ENCODE results near the gene LIN28B.

LIN28B gene

DNA sequence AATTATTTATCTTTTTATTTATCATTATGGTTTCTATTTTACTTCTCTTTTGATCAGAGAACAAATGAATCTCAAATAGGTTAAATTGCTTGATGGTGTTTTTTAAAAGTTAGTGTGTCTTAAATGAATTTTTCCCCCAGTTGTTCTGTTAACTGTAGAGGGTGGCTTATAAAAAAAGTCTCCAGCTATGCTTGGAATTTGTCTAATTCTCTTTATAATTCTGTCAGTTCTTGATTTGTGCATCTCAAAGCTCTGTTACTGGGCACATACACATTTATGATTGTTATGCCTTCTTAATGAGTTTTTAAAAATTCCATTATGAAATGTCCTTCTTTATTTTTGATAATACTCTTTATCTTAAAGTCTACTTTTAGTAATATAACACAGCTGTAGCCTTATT, 58.0 kb downstream of the LIN28B start:
- DNase-seq (ENCODE audit: low read depth): peak; percentile 3

- peak; percentile 67 for DNase-seq (ENCODE audit: low read depth)
These were observed 58.6 kb downstream of the LIN28B start for GRCh38 chr6:105015482-105015881.

DNA sequence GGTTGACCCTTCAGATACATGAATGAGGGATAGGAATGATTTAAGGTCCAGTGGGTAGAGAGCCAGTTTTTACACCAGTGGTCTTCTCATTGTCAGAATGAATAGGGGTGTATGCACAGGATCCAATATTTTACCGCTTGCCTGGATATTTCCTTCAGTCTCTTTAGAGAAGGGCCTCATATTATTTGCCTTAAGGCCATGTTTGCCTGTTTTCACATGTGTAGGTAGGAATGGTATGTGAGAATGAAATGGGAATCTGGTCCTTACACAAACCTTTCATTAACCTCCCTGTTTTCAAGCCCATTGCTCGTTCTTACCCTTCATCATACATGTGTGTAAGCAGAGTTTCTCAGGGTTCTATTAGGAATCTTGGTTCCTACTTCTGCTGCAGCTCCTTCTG, 62.4 kb downstream of the LIN28B start:
- no peak for DNase-seq (ENCODE audit: low read depth)

- no peak for DNase-seq (ENCODE audit: low read depth)
These were observed 64.5 kb downstream of the LIN28B start for GRCh38 chr6:105021399-105021798.

DNA sequence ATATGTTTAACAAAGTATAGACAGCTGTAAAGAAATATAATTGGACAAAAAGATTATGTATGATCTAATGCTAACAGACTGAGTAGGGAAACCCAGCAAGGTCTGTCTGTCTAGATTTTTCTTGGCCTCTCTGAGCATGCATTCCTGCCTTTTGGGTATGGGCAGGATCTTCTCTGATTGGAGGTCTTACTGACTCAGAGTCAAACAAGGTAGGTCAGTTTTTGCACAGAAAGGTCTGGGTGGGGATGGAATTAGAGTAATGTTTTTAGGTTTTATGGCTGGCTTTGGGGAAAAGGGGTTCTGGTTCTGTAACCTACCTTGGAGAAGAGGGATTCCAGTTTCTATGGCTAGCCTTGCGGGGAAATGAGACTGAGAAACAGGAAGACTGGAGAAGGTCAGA, 65.5 kb downstream of the LIN28B start:
- DNase-seq (ENCODE audit: low read depth): no peak

DNA sequence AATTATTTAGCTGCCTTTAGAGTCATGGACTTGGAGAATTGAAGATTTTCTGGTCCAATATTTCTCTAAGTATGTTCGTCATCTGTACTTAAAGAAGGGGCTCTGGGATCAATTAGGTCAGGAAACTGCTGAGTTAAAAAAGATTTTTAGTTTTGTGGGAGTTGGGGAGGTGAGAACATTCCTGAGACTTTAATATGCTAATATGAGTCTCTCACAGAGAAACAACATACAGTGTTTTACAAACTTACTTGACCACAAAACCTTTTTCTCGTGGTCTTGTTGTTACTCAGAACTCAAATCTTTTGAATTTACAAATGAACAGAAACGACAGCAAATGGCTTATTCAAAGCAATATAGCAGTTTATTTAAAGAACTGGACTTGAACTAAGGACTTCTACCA, 67.9 kb downstream of the LIN28B start:
- DNase-seq (ENCODE audit: low read depth): no peak

- no peak for DNase-seq (ENCODE audit: low read depth)
These were observed 72.0 kb downstream of the LIN28B start for GRCh38 chr6:105028898-105029297.

GRCh38 chr6:105029581-105029980, 72.7 kb downstream of the LIN28B start:
- DNase-seq (ENCODE audit: low read depth): no peak

GRCh38 chr6:105034470-105034869, 77.6 kb downstream of the LIN28B start:
- DNase-seq (ENCODE audit: low read depth): no peak

DNA sequence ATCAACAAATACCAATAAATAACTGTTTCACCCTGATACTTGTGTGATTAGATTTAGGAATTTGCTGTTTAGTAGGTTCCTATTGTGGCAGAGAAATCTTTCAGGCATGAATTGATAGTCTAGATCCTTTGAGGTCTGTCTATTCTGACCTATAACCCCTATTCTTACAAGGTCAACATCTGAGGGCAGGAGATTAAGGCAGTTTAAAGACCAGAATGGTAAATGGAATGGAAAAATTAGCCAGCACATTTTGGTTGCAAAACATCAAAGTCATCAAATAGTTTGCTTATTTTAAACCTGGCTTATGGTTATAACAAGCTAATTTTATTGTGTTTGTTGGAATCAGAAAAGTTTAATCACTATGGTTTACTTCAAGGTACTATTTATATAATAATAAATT, 78.4 kb downstream of the LIN28B start:
- DNase-seq (ENCODE audit: low read depth): no peak

GRCh38 chr6:105036351-105036750, 79.4 kb downstream of the LIN28B start:
- no peak for DNase-seq (ENCODE audit: low read depth)

- no peak for DNase-seq (ENCODE audit: low read depth)
These were observed 81.4 kb downstream of the LIN28B start for GRCh38 chr6:105038259-105038658.

GRCh38 chr6:105041880-105042279, 85.0 kb downstream of the LIN28B start:
- peak; percentile 25 for DNase-seq (ENCODE audit: low read depth)

- no peak for DNase-seq (ENCODE audit: low read depth)
These were observed 85.7 kb downstream of the LIN28B start for GRCh38 chr6:105042648-105043047.

GRCh38 chr6:105043979-105044378, 87.1 kb downstream of the LIN28B start:
- no peak for DNase-seq (ENCODE audit: low read depth)

DNA sequence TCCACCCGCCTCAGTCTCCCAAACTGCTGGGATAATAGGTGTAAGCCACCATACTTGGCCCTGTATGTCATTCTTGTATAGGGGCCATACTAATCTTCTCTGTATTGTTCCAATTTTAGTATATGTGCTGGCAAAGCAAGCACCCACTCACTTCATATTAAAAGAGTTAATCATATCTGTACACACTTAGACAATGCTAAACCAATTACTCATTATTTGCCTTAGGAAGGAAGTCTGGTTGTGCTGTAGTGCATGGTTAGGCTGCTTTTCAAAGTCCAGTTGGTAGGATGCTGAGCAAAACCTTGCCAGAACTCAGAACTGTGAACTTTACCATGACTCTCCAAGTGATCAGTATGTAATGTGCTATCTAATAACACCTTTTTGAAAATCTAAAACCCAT, 88.6 kb downstream of the LIN28B start:
- peak; percentile 63 for DNase-seq (ENCODE audit: low read depth)

GRCh38 chr6:105051941-105052471, 95.1 kb downstream of the LIN28B start:
- DNase-seq (ENCODE audit: low read depth): peak; percentile 70

DNA sequence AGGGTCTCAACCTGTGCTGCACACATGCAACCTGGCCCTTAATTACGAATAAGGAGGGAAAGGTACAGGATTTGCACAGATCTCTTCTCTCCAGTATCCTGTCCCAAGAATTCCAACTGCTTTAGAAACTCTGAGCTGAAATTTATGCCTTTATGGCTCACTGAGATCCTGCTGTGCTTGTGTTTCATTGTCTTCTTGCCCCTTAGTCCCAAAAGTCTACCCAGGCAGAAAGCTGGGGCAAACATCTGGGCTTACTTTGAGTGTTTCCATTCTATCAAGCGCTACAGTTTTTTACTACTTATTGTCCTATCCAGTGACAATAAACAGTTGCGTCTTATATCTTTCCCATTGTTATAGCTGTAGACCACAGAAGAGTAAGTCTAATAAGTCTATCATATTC, 99.7 kb downstream of the LIN28B start:
- DNase-seq (ENCODE audit: low read depth): no peak

- DNase-seq (ENCODE audit: low read depth): no peak
These were observed 100.3 kb downstream of the LIN28B start for GRCh38 chr6:105057160-105057559.

DNA sequence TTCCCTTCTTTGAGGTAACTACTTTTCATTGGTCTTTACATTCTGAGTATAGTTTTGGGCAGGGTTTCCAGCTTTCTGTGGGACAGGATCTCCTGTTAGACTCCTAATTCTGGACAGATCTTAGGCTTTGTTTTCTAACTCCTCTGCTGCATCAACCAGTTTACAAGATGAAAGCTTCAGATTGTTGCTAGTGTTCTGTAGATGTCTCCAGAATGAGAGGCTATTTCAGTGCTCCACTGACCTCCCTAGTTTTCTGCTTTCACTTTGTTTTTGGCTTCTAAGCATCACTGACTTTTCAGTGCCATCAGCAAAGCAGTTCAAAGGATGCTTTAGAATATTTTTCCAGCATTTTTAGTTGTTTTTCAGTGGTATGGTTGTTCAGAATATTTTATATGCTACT, 101.4 kb downstream of the LIN28B start:
- no peak for DNase-seq (ENCODE audit: low read depth)

GRCh38 chr6:105058846-105059245, 101.9 kb downstream of the LIN28B start:
- DNase-seq (ENCODE audit: low read depth): no peak

GRCh38 chr6:105066233-105066632, 109.3 kb downstream of the LIN28B start:
- no peak for DNase-seq (ENCODE audit: low read depth)

- no peak for DNase-seq (ENCODE audit: low read depth)
These were observed 109.9 kb downstream of the LIN28B start for GRCh38 chr6:105066836-105067235.

DNA sequence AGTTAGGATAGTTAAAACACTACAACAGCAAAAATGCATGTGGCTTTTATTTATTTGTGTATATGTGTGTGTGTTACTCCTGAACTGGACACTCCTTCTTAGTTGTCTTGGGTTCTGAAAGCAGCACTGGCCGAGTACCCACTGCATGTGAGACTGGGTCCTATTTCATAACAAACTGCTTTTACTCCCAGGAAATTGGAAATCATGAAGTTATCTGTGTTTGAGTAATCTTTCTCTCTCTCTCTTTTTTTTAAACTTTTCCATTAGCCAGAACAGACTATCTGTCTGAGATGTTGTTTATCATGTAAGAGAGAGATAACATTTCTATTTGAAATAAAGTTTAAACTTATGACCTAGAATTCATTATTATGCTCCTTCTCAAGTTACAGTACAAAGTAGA, 110.4 kb downstream of the LIN28B start:
- DNase-seq (ENCODE audit: low read depth): no peak

DNA sequence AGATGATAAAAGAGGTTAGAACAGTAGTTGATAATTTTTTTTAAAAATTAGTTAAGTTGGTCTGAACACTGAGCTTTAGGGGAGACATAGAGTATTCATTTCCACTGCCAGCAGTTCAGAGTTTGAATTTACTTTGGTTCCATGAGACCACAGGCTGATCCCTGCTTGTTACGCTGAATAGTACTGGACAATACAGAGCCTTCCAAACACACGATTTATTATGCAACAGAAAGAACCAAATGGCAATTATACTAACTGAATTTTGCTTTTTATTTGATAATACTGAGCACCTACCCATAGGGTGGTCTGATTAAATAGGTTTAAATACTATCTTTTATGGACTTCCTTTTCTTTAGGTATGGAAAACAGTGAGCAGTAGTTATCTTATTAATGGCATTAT, 111.5 kb downstream of the LIN28B start:
- no peak for DNase-seq (ENCODE audit: low read depth)
